HepG2 (cell line): ENCODE measurements around the gene ADM. TPM values are rescaled to one million over a fixed set of nuclear protein-coding genes. Genes with fewer than 3 reads are reported as not detected.

ENCODE experiments used
- BORCS8-MEF2B ChIP-seq: sonication (generic); formaldehyde crosslinking; IDR thresholded peaks from 2 replicates; pipeline ENCODE4 v1.8.0; 2022; ENCODE audit warnings: mild to moderate bottlenecking, missing genetic modification reagents
- DPF2 ChIP-seq: sonication (generic); formaldehyde crosslinking; IDR thresholded peaks from 2 replicates; pipeline ENCODE4 v1.4.0; 2020; ENCODE audit warnings: mild to moderate bottlenecking, low read depth, missing genetic modification reagents, borderline replicate concordance
- JUNB ChIP-seq: sonication (generic); formaldehyde crosslinking; IDR thresholded peaks from 2 replicates; pipeline ENCODE4 v1.8.0; 2022; ENCODE audit warnings: missing genetic modification reagents, mild to moderate bottlenecking, borderline replicate concordance
- KDM2A ChIP-seq: sonication (generic); formaldehyde crosslinking; IDR thresholded peaks from 2 replicates; pipeline ENCODE4 v1.4.0; 2020; ENCODE audit warnings: low read depth, missing genetic modification reagents, borderline replicate concordance
- KLF9 ChIP-seq: IDR thresholded peaks from 2 replicates; pipeline ENCODE4 v1.6.1; 2016; ENCODE audit warnings: low read depth
- MAFK ChIP-seq, 2 experiments: IDR thresholded peaks in 1 of 2; conservative IDR thresholded peaks in 1 of 2; 2 replicates each; pipeline ENCODE4 v1.6.1; 2011; ENCODE audit warnings: improper control_type of control experiment in 2 of 2, low read length in 2 of 2
- NCOA1 ChIP-seq: sonication (generic); formaldehyde crosslinking; IDR thresholded peaks from 2 replicates; pipeline ENCODE4 v1.9.0; 2021; ENCODE audit warnings: missing genetic modification reagents
- NCOA5 ChIP-seq: sonication (generic); formaldehyde crosslinking; IDR thresholded peaks from 2 replicates; pipeline ENCODE4 v1.4.0; 2020; ENCODE audit warnings: missing genetic modification reagents
- NFATC3 ChIP-seq: sonication (generic); formaldehyde crosslinking; IDR thresholded peaks from 2 replicates; pipeline ENCODE4 v1.5.1; 2020; ENCODE audit warnings: mild to moderate bottlenecking, missing genetic modification reagents
- NR2F2 ChIP-seq: IDR thresholded peaks from 2 replicates; pipeline ENCODE4 v1.6.1; 2012; ENCODE audit warnings: low read depth, inconsistent platforms, borderline replicate concordance
- RBFOX2 ChIP-seq: fragments of 200-400 bp; formaldehyde crosslinking; IDR thresholded peaks from 2 replicates; pipeline ENCODE4 v1.6.1; 2017; ENCODE audit warnings: low read depth, mild to moderate bottlenecking, low read length
- SNAI1 ChIP-seq: sonication (generic); formaldehyde crosslinking; IDR thresholded peaks from 2 replicates; pipeline ENCODE4 v1.5.0; 2020; ENCODE audit warnings: mild to moderate bottlenecking, missing genetic modification reagents, borderline replicate concordance
- U2AF1 ChIP-seq: fragments of 200-400 bp; formaldehyde crosslinking; optimal IDR thresholded peaks from 2 replicates; pipeline ENCODE3; 2017; ENCODE audit warnings: mild to moderate bottlenecking, low read depth, low read length
- ZBTB7B ChIP-seq: sonication (generic); formaldehyde crosslinking; IDR thresholded peaks from 2 replicates; pipeline ENCODE4 v1.4.0; 2020; ENCODE audit warnings: missing genetic modification reagents
- ZKSCAN1 ChIP-seq: fragments of 150-350 bp; IDR thresholded peaks from 2 replicates; pipeline ENCODE4 v1.6.1; 2014; ENCODE audit warnings: low read length
- ZMYM2 ChIP-seq: sonication (generic); formaldehyde crosslinking; IDR thresholded peaks from 2 replicates; pipeline ENCODE4 v1.8.0; 2022; ENCODE audit warnings: mild to moderate bottlenecking, missing genetic modification reagents
- ZNF292 ChIP-seq: sonication (generic); formaldehyde crosslinking; IDR thresholded peaks from 2 replicates; pipeline ENCODE4 v1.8.1; 2022; ENCODE audit warnings: mild to moderate bottlenecking, low read depth, missing genetic modification reagents, borderline replicate concordance
- ZNF441 ChIP-seq: sonication (generic); formaldehyde crosslinking; IDR thresholded peaks from 2 replicates; pipeline ENCODE4 v1.7.0; 2021; ENCODE audit warnings: missing genetic modification reagents, borderline replicate concordance
- ZNF547 ChIP-seq: sonication (generic); formaldehyde crosslinking; IDR thresholded peaks from 2 replicates; pipeline ENCODE4 v1.5.1; 2020; ENCODE audit warnings: mild to moderate bottlenecking, missing genetic modification reagents
- ZNF549 ChIP-seq: sonication (generic); formaldehyde crosslinking; IDR thresholded peaks from 2 replicates; pipeline ENCODE4 v1.5.0; 2020; ENCODE audit warnings: missing genetic modification reagents
- ZNF562 ChIP-seq: sonication (generic); formaldehyde crosslinking; IDR thresholded peaks from 2 replicates; pipeline ENCODE4 v1.8.0; 2022; ENCODE audit warnings: missing genetic modification reagents, borderline replicate concordance
- ZNF772 ChIP-seq: sonication (generic); formaldehyde crosslinking; IDR thresholded peaks from 2 replicates; pipeline ENCODE4 v1.5.0; 2020; ENCODE audit warnings: mild to moderate bottlenecking, missing genetic modification reagents
- ZNF777 ChIP-seq: sonication (generic); formaldehyde crosslinking; IDR thresholded peaks from 2 replicates; pipeline ENCODE4 v1.4.0; 2020; ENCODE audit warnings: missing genetic modification reagents
- ZSCAN29 ChIP-seq: sonication (generic); formaldehyde crosslinking; conservative IDR thresholded peaks from 2 replicates; pipeline ENCODE4 v1.4.0; 2020; ENCODE audit warnings: mild to moderate bottlenecking, missing genetic modification reagents
- polyA plus RNA-seq, 8 experiments: library from polyadenylated mRNA; depleted of rRNA in 3 of 8; stranded (reverse) in 7 of 8; unstranded in 1 of 8; fragments of >200 nt; fragmentation: Illumina TruSeq in 4 of 8; extraction: Trizol in 4 of 8; gene quantifications; 2 replicates each; pipeline versions ENCODE4 v1.2.1 to v1.2.3, GENCODE V29; 2011 to 2016; ENCODE audit warnings: low read depth in 4 of 8, missing spikeins in 1 of 8, mixed read lengths in 1 of 8; ENCODE audit not compliant: insufficient read depth in 1 of 8
- total RNA-seq, 5 experiments: library from RNA; depleted of rRNA; stranded (reverse); fragments of >200 nt; fragmentation: Illumina TruSeq; extraction: Trizol; gene quantifications; 2 replicates each; pipeline ENCODE4 v1.2.3, GENCODE V29; 2016; ENCODE audit warnings: low read depth in 1 of 5
- TF ChIP-seq, protein P1 (sequence below): sonication (generic); formaldehyde crosslinking; IDR thresholded peaks from 2 replicates; pipeline ENCODE4 v1.4.0; 2020; ENCODE audit warnings: mild to moderate bottlenecking, missing genetic modification reagents
- TF ChIP-seq, protein P2 (sequence below): sonication (generic); formaldehyde crosslinking; IDR thresholded peaks from 2 replicates; pipeline ENCODE4 v1.5.1; 2020; ENCODE audit warnings: mild to moderate bottlenecking, moderate library complexity, missing genetic modification reagents

The ADM gene
- total and polyA plus RNA-seq, 2 of the 13 experiments (the other 11 are each of a cell fraction or from before 2014, with no cell fraction given) = 10.7 to 26.1 TPM

DNA sequence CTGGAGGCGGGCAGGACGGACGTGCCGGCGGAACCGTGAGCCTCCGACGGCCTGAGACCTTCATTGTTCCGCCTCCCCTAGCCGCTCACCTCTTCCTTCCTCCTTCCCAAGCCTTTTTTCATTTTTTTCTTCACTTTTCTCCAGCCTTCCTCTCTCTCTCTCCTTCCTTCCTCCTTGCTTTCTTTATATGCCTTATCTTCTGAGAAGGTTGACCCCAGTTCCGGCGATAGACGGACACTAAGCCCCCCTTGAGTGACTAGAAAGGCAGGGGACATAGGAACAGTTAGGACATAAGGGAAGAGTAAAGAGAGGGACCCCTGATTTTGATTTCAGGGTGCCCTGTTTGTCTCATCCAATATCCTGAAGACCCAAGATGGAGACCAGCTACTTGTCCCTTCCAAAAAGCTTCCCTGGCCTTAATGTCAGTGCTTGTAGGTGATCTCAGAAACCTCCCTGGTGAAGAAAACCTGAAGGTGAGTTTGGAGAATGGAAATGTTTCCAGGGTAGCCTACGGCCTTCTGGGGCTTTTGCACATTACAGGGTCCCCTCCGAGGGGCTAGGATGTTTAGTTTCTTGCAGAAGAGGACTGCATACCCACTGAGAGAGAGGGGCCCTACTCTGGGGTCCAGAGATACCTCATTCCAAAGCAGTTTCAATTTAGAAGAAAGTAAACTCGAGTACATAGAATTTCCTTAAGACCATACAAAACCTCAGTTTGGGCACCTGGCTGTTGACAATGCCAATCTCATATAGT, 3.5 kb downstream of the ADM start (continued):
- TF ChIP-seq ZNF292 (CRISPR knock-in tag) (peak; percentile 96; the same call in 1 of the 2 replicates), ZNF441 (CRISPR knock-in tag) (0 out of 2 replicates have a peak, but pooled peaks have one; percentile 26), ZKSCAN1 (0 out of 2 replicates have a peak, but pooled peaks have one; percentile 4), BORCS8-MEF2B (CRISPR knock-in tag) (no peak), ZSCAN29 (CRISPR knock-in tag) (0 out of 2 replicates have a peak, but pooled peaks have one; percentile 49), ZBTB7B (CRISPR knock-in tag) (0 out of 2 replicates have a peak, but pooled peaks have one; percentile 38), NCOA1 (CRISPR knock-in tag) (0 out of 2 replicates have a peak, but pooled peaks have one; percentile 30), ZNF777 (CRISPR knock-in tag) (peak; percentile 97), SNAI1 (0 out of 2 replicates have a peak, but pooled peaks have one; percentile 13), JUNB (CRISPR knock-in tag) (0 out of 2 replicates have a peak, but pooled peaks have one; percentile 14), ZMYM2 (peak; percentile 31; the same call in 1 of the 2 replicates), RBFOX2 (no peak), DPF2 (no peak), NR2F2 (no peak), NFATC3 (CRISPR knock-in tag) (no peak), U2AF1 (peak; percentile 81), ZNF547 (CRISPR knock-in tag) (no peak), ZNF549 (no peak), KDM2A (0 out of 2 replicates have a peak, but pooled peaks have one; percentile 46), NCOA5 (CRISPR knock-in tag) (no peak), ZNF562 (CRISPR knock-in tag) (no peak), MAFK (conservative IDR thresholded peaks at IDR 0.05 in 1 of 2, IDR thresholded peaks at IDR 0.05 in 1 of 2; ENCODE audit: low read length in 2 of 2) (no peak), ZNF772 (CRISPR knock-in tag) (0 out of 2 replicates have a peak, but pooled peaks have one; percentile 50), KLF9 (CRISPR knock-in tag) (no peak)
- TF ChIP-seq, protein P1, sequence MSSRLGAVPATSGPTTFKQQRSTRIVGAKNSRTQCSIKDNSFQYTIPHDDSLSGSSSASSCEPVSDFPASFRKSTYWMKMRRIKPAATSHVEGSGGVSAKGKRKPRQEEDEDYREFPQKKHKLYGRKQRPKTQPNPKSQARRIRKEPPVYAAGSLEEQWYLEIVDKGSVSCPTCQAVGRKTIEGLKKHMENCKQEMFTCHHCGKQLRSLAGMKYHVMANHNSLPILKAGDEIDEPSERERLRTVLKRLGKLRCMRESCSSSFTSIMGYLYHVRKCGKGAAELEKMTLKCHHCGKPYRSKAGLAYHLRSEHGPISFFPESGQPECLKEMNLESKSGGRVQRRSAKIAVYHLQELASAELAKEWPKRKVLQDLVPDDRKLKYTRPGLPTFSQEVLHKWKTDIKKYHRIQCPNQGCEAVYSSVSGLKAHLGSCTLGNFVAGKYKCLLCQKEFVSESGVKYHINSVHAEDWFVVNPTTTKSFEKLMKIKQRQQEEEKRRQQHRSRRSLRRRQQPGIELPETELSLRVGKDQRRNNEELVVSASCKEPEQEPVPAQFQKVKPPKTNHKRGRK (CRISPR knock-in tag) = peak; percentile 92
- TF ChIP-seq, protein P2, sequence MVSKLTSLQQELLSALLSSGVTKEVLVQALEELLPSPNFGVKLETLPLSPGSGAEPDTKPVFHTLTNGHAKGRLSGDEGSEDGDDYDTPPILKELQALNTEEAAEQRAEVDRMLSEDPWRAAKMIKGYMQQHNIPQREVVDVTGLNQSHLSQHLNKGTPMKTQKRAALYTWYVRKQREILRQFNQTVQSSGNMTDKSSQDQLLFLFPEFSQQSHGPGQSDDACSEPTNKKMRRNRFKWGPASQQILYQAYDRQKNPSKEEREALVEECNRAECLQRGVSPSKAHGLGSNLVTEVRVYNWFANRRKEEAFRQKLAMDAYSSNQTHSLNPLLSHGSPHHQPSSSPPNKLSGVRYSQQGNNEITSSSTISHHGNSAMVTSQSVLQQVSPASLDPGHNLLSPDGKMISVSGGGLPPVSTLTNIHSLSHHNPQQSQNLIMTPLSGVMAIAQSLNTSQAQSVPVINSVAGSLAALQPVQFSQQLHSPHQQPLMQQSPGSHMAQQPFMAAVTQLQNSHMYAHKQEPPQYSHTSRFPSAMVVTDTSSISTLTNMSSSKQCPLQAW (CRISPR knock-in tag) = 0 out of 2 replicates have a peak, but pooled peaks have one; percentile 26
